ENCODE measurements around the gene CBX7. TPM values are rescaled to one million over a fixed set of nuclear protein-coding genes. Genes with fewer than 3 reads are reported as not detected.

Gene CBX7
- polyA plus RNA-seq, 1 experiment = 2.2 TPM

DNA sequence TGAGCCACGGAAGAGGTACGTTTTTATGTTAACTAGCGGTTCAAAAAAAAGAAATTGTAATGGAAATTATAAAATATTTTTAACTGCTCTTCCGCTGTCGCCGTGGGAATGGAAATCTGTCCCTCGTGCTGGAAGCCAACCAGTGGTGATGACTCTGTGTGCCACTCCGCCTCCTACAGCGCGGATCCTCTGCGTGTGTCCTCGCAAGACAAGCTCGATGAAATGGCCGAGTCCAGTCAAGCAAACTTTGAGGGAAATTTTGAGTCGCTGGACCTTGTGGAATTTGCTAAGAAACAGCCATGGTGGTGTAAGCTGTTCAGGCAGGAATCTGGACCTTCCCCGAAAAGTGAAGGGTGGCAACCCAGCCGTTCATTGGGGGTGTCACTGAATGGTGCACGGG, 2.9 kb upstream of the CBX7 start:
- Histone ChIP-seq H3K4me3 (ENCODE audit: low read depth, low read length) (no peak overlapping the region), H3K27me3 (ENCODE audit: control insufficient read depth, insufficient read depth, low read length) (peaks cover 41% of the 10 kb centered on the region), H3K9me3 (ENCODE audit: control insufficient read depth, insufficient read depth, low read length) (no peaks in the 10 kb centered on the region; the same call in 1 of the 2 replicates), H3K27ac (ENCODE audit: low read depth, low read length) (no peak overlapping the region)
- CTCF ChIA-PET = interaction anchor here (1.6 to 1.8 kb wide), 2 partner anchors 15 to 160 kb away, joined by 5 read pairs; no protein-coding TSS in a partner anchor
- POLR2A ChIA-PET = no interaction called here
- DNase-seq (ENCODE audit: low read depth, low spot score) = no peak
- TF ChIP-seq, protein P1, sequence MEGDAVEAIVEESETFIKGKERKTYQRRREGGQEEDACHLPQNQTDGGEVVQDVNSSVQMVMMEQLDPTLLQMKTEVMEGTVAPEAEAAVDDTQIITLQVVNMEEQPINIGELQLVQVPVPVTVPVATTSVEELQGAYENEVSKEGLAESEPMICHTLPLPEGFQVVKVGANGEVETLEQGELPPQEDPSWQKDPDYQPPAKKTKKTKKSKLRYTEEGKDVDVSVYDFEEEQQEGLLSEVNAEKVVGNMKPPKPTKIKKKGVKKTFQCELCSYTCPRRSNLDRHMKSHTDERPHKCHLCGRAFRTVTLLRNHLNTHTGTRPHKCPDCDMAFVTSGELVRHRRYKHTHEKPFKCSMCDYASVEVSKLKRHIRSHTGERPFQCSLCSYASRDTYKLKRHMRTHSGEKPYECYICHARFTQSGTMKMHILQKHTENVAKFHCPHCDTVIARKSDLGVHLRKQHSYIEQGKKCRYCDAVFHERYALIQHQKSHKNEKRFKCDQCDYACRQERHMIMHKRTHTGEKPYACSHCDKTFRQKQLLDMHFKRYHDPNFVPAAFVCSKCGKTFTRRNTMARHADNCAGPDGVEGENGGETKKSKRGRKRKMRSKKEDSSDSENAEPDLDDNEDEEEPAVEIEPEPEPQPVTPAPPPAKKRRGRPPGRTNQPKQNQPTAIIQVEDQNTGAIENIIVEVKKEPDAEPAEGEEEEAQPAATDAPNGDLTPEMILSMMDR (IDR thresholded peaks at IDR 0.05; ENCODE audit: low read depth, low read length) = no peak

DNA sequence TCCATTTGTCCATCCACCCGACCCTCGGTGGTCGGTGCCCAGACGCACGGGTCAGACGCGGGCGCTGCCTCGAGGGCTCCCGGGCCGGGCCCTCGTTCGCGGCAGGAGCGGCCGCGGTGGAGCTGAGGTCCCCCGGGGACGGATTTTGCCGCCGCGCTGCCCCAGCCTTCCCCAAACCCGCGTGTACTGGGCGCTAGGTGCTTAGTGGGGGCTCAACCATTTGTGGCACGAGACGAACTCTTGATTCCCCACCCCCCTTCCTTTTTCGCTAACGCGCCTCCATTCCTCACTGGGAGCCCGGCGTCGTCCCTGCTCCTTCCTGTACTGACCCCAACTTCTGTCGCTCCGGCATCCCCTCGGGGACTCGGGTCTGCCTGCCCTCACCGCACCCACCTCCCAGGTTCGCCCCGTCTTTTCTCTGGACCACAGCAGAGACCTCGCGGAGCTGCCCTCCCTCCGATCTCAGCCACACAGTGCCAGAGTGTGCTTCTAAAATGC, 789 bp upstream of the CBX7 start:
- Histone ChIP-seq H3K4me3 (ENCODE audit: low read depth, low read length) (peak overlapping the region; percentile 62), H3K27me3 (ENCODE audit: control insufficient read depth, insufficient read depth, low read length) (peaks cover 38% of the 10 kb centered on the region), H3K27ac (ENCODE audit: low read depth, low read length) (no peak overlapping the region), H3K9me3 (ENCODE audit: control insufficient read depth, insufficient read depth, low read length) (no peaks in the 10 kb centered on the region; the same call in 1 of the 2 replicates)
- CTCF ChIA-PET = interaction anchor here (0.6 kb wide), 1 partner anchor 360 kb away, joined by 3 read pairs; no protein-coding TSS in a partner anchor
- no peak for DNase-seq (ENCODE audit: low read depth, low spot score)
- TF ChIP-seq, protein P1 (IDR thresholded peaks at IDR 0.05; ENCODE audit: low read depth, low read length) = no peak
- POLR2A ChIA-PET = interaction anchor here (0.5 to 1.9 kb wide), 3 partner anchors 25 to 167 kb away, joined by 3 to 5 read pairs (median 3); partner anchors contain the start of gene RPL3

DNA sequence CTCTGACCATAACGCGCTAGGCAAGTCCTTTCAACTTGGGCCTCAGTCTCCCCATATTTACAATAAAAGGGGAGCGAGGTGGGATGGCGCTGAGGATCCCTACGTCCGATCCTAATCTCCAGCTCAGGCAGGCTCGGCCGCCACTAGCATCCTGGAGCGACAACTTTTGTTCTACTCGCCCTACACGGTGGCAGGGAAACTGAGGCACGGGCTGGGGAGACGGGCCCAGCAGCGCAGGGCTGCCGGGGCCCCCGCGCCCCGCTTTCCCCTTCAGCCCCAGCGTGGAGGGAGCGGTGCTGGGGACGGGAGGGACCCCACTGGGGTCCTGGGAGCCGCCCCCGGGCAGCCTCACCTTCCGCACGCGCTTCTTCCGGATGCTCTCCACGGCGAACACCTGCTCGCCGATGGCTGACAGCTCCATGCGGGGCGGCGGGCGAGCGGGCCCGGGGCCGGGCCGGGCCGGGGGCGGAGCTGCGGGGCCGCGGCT, 413 bp downstream of the CBX7 start:
- H3K27ac ChIP-seq (ENCODE audit: low read depth, low read length) = no peak overlapping the region
- peaks cover 29% of the 10 kb centered on the region for H3K27me3 ChIP-seq (ENCODE audit: control insufficient read depth, insufficient read depth, low read length)
- CTCF ChIA-PET = interaction anchor here (0.6 to 2.4 kb wide), 3 partner anchors 164 to 860 kb away, joined by 3 to 11 read pairs (median 3); no protein-coding TSS in a partner anchor
- no peak for DNase-seq (ENCODE audit: low read depth, low spot score)
- TF ChIP-seq, protein P1 (IDR thresholded peaks at IDR 0.05; ENCODE audit: low read depth, low read length) = no peak
- no peaks in the 10 kb centered on the region; the same call in 1 of the 2 replicates for H3K9me3 ChIP-seq (ENCODE audit: control insufficient read depth, insufficient read depth, low read length)
- peak overlapping the region; percentile 65 for H3K4me3 ChIP-seq (ENCODE audit: low read depth, low read length)
- POLR2A ChIA-PET = interaction anchor here (1.9 kb wide), 1 partner anchor 168 kb away, joined by 5 read pairs; the partner anchor contains the start of gene RPL3

DNA sequence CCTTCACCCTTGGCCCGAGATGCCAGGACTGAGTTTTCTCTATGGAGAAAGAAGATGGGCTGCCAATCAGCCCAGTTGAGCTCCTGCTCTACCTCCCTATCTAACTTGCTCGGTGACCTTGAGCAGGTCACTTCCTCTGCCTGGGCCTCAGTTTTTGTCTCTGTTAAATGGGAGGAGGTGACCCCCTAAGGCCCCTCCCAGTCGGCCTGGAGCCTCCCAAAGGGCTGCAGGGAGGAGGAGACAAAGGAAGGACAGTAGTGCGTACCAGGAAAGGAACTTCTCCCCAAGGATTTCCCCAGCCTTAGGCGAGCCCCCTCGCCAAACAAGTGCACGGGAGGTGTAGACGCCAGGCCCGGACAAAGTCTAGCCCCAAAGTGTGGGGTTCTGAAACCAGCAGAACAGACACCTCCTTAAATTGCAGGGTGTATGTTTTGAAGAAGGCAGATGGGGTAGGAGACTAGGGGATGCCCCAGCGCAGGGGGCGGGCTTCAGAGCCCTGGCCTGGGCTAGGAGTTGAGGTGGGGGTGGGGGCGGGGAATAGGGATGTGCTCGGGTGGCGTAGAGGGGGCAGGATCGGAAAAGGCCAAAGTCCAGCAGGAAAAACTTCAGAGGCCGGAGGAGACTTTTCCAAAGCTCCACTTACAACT, 1.0 kb downstream of the CBX7 start:
- Histone ChIP-seq H3K4me3 (ENCODE audit: low read depth, low read length) (peak overlapping the region; percentile 65), H3K27me3 (ENCODE audit: control insufficient read depth, insufficient read depth, low read length) (peaks cover 28% of the 10 kb centered on the region), H3K27ac (ENCODE audit: low read depth, low read length) (no peak overlapping the region), H3K9me3 (ENCODE audit: control insufficient read depth, insufficient read depth, low read length) (no peaks in the 10 kb centered on the region; the same call in 1 of the 2 replicates)
- POLR2A ChIA-PET = interaction anchor here (1.9 kb wide), 1 partner anchor 169 kb away, joined by 5 read pairs; the partner anchor contains the start of gene RPL3
- TF ChIP-seq, protein P1 (IDR thresholded peaks at IDR 0.05; ENCODE audit: low read depth, low read length) = no peak
- DNase-seq (ENCODE audit: low read depth, low spot score) = no peak
- CTCF ChIA-PET = interaction anchor here (0.6 to 2.4 kb wide), 3 partner anchors 165 to 861 kb away, joined by 3 to 11 read pairs (median 3); no protein-coding TSS in a partner anchor

DNA sequence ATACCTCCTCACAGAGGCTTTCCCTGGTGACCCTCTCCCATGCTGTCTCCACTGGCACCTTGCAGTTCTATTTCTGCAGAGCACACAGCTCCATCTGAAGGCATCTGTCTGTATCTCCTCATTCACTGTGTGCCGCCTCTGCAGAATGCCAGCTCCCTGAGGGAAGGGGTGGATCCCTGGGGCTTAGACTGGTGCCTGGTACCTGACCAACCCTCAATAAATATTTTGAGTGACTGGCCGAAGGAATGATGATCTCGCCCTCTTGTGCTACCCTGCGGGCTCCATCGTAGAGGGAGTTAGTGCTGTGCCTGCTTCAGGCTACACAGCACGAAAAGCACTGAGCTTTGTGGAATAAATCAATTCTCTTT, 1.6 kb downstream of the CBX7 start:
- POLR2A ChIA-PET = no interaction called here
- Histone ChIP-seq H3K27me3 (ENCODE audit: control insufficient read depth, insufficient read depth, low read length) (peaks cover 24% of the 10 kb centered on the region), H3K9me3 (ENCODE audit: control insufficient read depth, insufficient read depth, low read length) (no peaks in the 10 kb centered on the region; the same call in 1 of the 2 replicates), H3K4me3 (ENCODE audit: low read depth, low read length) (no peak overlapping the region), H3K27ac (ENCODE audit: low read depth, low read length) (no peak overlapping the region)
- no peak for DNase-seq (ENCODE audit: low read depth, low spot score)
- TF ChIP-seq, protein P1 (IDR thresholded peaks at IDR 0.05; ENCODE audit: low read depth, low read length) = no peak
- CTCF ChIA-PET = interaction anchor here (2.4 kb wide), 1 partner anchor 165 kb away, joined by 11 read pairs; no protein-coding TSS in a partner anchor
